PC-3 (cell line): ENCODE data around the gene CBS. TPM values are rescaled to one million over a fixed set of nuclear protein-coding genes. Genes with fewer than 3 reads are reported as not detected.
"Not testable (repeated sequence)": the region's sequence is repeated elsewhere in the genome, so short reads cannot be mapped to it uniquely, and the experiment has no call there.

Experiments
- ATAC-seq: fragments of 200-7000 bp; cut with Tn5 transposase; 2 replicates; pipeline ENCODE4 v1.9.1; 2020; ENCODE audit warnings: mild to moderate bottlenecking, moderate library complexity
- BruUV-seq: library from RNA; stranded (reverse); fragments of 400-500 nt; replicated peaks from 2 replicates; lab custom pipeline; 2021; lab: Mats Ljungman, UMichigan
- CTCF ChIA-PET: fragments of 300-600 bp; sonication (Branson Sonifier 250); formaldehyde crosslinking; loops from one replicate; lab custom pipeline; 2022; ENCODE audit warnings: antibody characterized with exemption; lab: Charles Lee
- POLR2A ChIA-PET: fragments of 300-600 bp; sonication (Branson Sonifier 250); formaldehyde crosslinking; loops from one replicate; lab custom pipeline; 2022; ENCODE audit warnings: antibody characterized with exemption; ENCODE audit not compliant: unreplicated experiment; lab: Charles Lee
- DNase-seq: peaks from one replicate; pipeline ENCODE4 v3.0.0-alpha.2; 2015
- H2AFZ ChIP-seq: fragments of 300-600 bp; sonication (generic); 2 replicates; pipeline ENCODE4 v1.6.0; 2016; ENCODE audit warnings: antibody characterized with exemption, low read length
- H3F3A ChIP-seq: fragments of 300-600 bp; sonication (generic); one replicate; pipeline ENCODE4 v1.6.0; 2017; ENCODE audit warnings: antibody characterized with exemption, low read length, control low read depth, mild to moderate bottlenecking; ENCODE audit not compliant: unreplicated experiment
- H3K27ac ChIP-seq: fragments of 300-600 bp; sonication (generic); 2 replicates; pipeline ENCODE4 v1.5.1; 2016; ENCODE audit warnings: mild to moderate bottlenecking, low read length
- H3K27me3 ChIP-seq: fragments of 300-600 bp; sonication (generic); 2 replicates; pipeline ENCODE4 v1.6.1; 2016; ENCODE audit warnings: low read length, mixed read lengths
- H3K36me3 ChIP-seq: fragments of 300-600 bp; sonication (generic); 2 replicates; pipeline ENCODE4 v1.6.1; 2016; ENCODE audit warnings: low read depth, mixed run types, low read length, mixed read lengths
- H3K4me1 ChIP-seq: fragments of 300-600 bp; sonication (generic); 2 replicates; pipeline ENCODE4 v1.5.1; 2016; ENCODE audit warnings: low read length; ENCODE audit not compliant: insufficient read depth
- H3K4me2 ChIP-seq: fragments of 300-600 bp; sonication (generic); 2 replicates; pipeline ENCODE4 v1.6.0; 2016; ENCODE audit warnings: low read length
- H3K4me3 ChIP-seq: fragments of 300-600 bp; sonication (generic); 2 replicates; pipeline ENCODE4 v1.5.1; 2016; ENCODE audit warnings: mild to moderate bottlenecking, low read length, mixed read lengths
- H3K79me2 ChIP-seq: fragments of 300-600 bp; sonication (generic); 2 replicates; pipeline ENCODE4 v1.6.1; 2017; ENCODE audit warnings: low read length, mixed read lengths
- H3K9ac ChIP-seq: fragments of 300-600 bp; sonication (generic); 2 replicates; pipeline ENCODE4 v1.6.0; 2016; ENCODE audit warnings: mild to moderate bottlenecking, low read length
- H3K9me2 ChIP-seq: fragments of 300-600 bp; sonication (generic); replicated peaks from 2 replicates; pipeline ENCODE4 v1.6.1; 2016; ENCODE audit warnings: mixed run types, low read length, mixed read lengths
- H3K9me3 ChIP-seq: fragments of 300-600 bp; sonication (generic); 2 replicates; pipeline ENCODE4 v1.6.1; 2016; ENCODE audit warnings: low read length, mixed read lengths
- H4K20me1 ChIP-seq: fragments of 300-600 bp; sonication (generic); 2 replicates; pipeline ENCODE4 v1.6.1; 2016; ENCODE audit warnings: low read length, mixed read lengths
- intact Hi-C: fragments of 100-400 bp; cut with micrococcal nuclease; formaldehyde crosslinking; loops from 2 replicates; pipeline ENCODE4 v1.9.0; 2023
- total RNA-seq: library from RNA; depleted of rRNA; stranded (reverse); fragments of >200 nt; gene quantifications from 2 replicates; pipeline ENCODE4 v1.2.3, GENCODE V29; 2014

Gene CBS
- total RNA-seq, 1 experiment from 2014 or later: 8.9 TPM

- H3K27ac ChIP-seq, H3K27me3 ChIP-seq, POLR2A ChIA-PET, H3K79me2 ChIP-seq, H3K36me3 ChIP-seq, H3K9me2 ChIP-seq, H3K4me2 ChIP-seq, H3F3A ChIP-seq, H3K4me1 ChIP-seq, H4K20me1 ChIP-seq, H2AFZ ChIP-seq, H3K9me3 ChIP-seq, intact Hi-C loops, CTCF ChIA-PET: not testable (repeated sequence)
- DNase-seq: peak; percentile 0
- Histone ChIP-seq H3K4me3 (peak within 1 kb of the TSS; percentile 58), H3K9ac (peak within 1 kb of the TSS; percentile 65)
- BruUV-seq: TSS peak; percentile 17
- ATAC-seq: peak; percentile 98
These were observed 31.5 kb upstream of the CBS start, which contains the start of gene U2AF1 for GRCh38 chr21:43106965-43107793. TSS of gene U2AF1 (minus strand) at chr21:43107570. CDS start at chr21:43107494, 76 bp downstream.

- H3K4me3 ChIP-seq, H3K27me3 ChIP-seq, H3K79me2 ChIP-seq, BruUV-seq, ATAC-seq, H3K9me3 ChIP-seq, H2AFZ ChIP-seq, H3K4me1 ChIP-seq, H3K27ac ChIP-seq, H4K20me1 ChIP-seq, CTCF ChIA-PET, H3F3A ChIP-seq, DNase-seq, POLR2A ChIA-PET, H3K4me2 ChIP-seq, intact Hi-C loops, H3K9me2 ChIP-seq, H3K9ac ChIP-seq, H3K36me3 ChIP-seq: not testable (repeated sequence)
These were observed 29.0 kb upstream of the CBS start for GRCh38 chr21:43104642-43105041.

- intact Hi-C loops, H3K9me2 ChIP-seq, H3K4me1 ChIP-seq, H3K27me3 ChIP-seq, POLR2A ChIA-PET, BruUV-seq, H3K4me3 ChIP-seq, H4K20me1 ChIP-seq, CTCF ChIA-PET, H3K9me3 ChIP-seq, ATAC-seq, DNase-seq, H3K36me3 ChIP-seq, H3K9ac ChIP-seq, H3F3A ChIP-seq, H2AFZ ChIP-seq, H3K27ac ChIP-seq, H3K4me2 ChIP-seq, H3K79me2 ChIP-seq: not testable (repeated sequence)
These were observed 26.6 kb upstream of the CBS start for GRCh38 chr21:43102281-43102680.

- BruUV-seq, H3K27me3 ChIP-seq, H4K20me1 ChIP-seq, ATAC-seq, H2AFZ ChIP-seq, H3K9ac ChIP-seq, H3K9me3 ChIP-seq, H3K27ac ChIP-seq, H3K4me2 ChIP-seq, intact Hi-C loops, DNase-seq, H3K4me3 ChIP-seq, H3K79me2 ChIP-seq, H3K4me1 ChIP-seq, H3K9me2 ChIP-seq, POLR2A ChIA-PET, H3K36me3 ChIP-seq, CTCF ChIA-PET, H3F3A ChIP-seq: not testable (repeated sequence)
These were observed 26.0 kb upstream of the CBS start for GRCh38 chr21:43101676-43102075.

GRCh38 chr21:43101000-43101399, 25.4 kb upstream of the CBS start:
- H3K9ac ChIP-seq, H3K4me2 ChIP-seq, H3K9me3 ChIP-seq, H2AFZ ChIP-seq, ATAC-seq, DNase-seq, H3K36me3 ChIP-seq, H3K27me3 ChIP-seq, H3K4me3 ChIP-seq, H3K4me1 ChIP-seq, H4K20me1 ChIP-seq, POLR2A ChIA-PET, H3F3A ChIP-seq, H3K27ac ChIP-seq, BruUV-seq, CTCF ChIA-PET, H3K9me2 ChIP-seq, intact Hi-C loops, H3K79me2 ChIP-seq: not testable (repeated sequence)

GRCh38 chr21:43091979-43092614, 16.5 kb upstream of the CBS start:
- H3K27me3 ChIP-seq, CTCF ChIA-PET, H3K4me1 ChIP-seq, DNase-seq, H3K9ac ChIP-seq, H3K4me2 ChIP-seq, H3F3A ChIP-seq, H3K9me3 ChIP-seq, H3K4me3 ChIP-seq, H3K79me2 ChIP-seq, ATAC-seq, BruUV-seq, H4K20me1 ChIP-seq, POLR2A ChIA-PET, H3K9me2 ChIP-seq, H3K27ac ChIP-seq, H3K36me3 ChIP-seq, intact Hi-C loops, H2AFZ ChIP-seq: not testable (repeated sequence)
